Peyer's patch (tissue), 4 donors: Measurements from ENCODE around the gene RBM18.

Experiments used
- CTCF ChIP-seq, 6 experiments: fragments of 450-650 bp in 4 of 6; fragments of 200-600 bp in 2 of 6; sonication (generic) in 1 of 6; IDR thresholded peaks; one replicate each; pipeline ENCODE4 v1.5.1; 2017 to 2019; ENCODE audit warnings: antibody characterized with exemption in 6 of 6, mild to moderate bottlenecking in 3 of 6, moderate library complexity in 1 of 6
- POLR2A ChIP-seq, 2 donors: fragments of 450-650 bp; IDR thresholded peaks; one replicate each; pipeline ENCODE4 v1.5.1; 2017; ENCODE audit warnings: antibody characterized with exemption in 2 of 2, mild to moderate bottlenecking in 2 of 2, moderate library complexity in 2 of 2

GRCh38 chr9:122274055-122274454 is 9.4 kb upstream of the RBM18 start:
- TF ChIP-seq POLR2A (IDR thresholded peaks at IDR 0.05), result no peak
- no peak for TF ChIP-seq CTCF (IDR thresholded peaks at IDR 0.05)
